NCI-H460 (cell line): ENCODE results near the gene PTPRD. TPM values are rescaled to one million over a fixed set of nuclear protein-coding genes. Genes with fewer than 3 reads are reported as not detected.
"Not testable (repeated sequence)": the region's sequence is repeated elsewhere in the genome, so short reads cannot be mapped to it uniquely, and the experiment has no call there.

ENCODE experiments used
- DNase-seq: peaks from one replicate; pipeline ENCODE4 v3.0.0-alpha.2; 2016; ENCODE audit warnings: low read depth; ENCODE audit errors: extremely low read depth
- total RNA-seq: library from RNA; depleted of rRNA; stranded (reverse); fragments of >200 nt; shearing (Covaris generic); gene quantifications from 2 replicates; pipeline ENCODE4 v1.2.3, GENCODE V29; 2014

The PTPRD gene
- total RNA-seq, 1 experiment from 2014 or later, result 45.3 TPM

DNA sequence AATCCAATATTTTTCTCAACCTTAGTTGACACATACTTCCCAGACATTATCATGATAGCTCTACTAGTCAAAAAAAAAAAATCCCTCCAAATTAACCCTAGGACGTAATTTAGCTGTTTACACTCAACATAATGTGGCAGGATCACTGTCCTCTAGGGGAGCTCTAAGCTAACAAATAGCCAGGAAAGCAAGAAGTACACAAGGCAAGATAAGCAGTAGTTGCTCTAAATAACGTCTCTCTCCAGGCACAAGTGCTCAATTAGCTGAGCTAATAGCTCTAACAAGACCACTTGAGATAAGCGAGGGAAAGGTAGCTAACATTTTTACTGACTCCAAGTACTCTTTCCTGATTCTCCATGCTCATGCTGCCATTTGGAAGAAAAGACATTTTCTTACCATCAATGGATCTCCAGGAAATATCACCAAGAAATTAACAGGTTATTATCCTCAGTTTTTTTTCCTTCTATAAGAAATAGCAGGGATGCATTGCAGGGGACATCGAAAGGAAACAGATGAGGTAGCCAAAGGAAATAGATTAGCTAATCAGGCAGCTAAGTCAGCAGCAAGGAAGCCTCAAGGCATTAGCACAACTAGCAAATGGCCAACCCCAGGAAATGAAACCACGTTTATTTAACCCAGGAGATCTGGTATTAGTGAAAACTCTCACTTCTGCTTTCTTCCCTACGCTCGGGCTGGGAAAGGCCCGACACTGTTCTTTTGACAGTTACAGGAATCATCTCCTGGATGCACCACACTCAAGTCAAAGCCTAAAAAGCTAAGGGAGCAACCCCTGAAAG, 614.1 kb downstream of the PTPRD start:
- DNase-seq, result peak; percentile 1

DNA sequence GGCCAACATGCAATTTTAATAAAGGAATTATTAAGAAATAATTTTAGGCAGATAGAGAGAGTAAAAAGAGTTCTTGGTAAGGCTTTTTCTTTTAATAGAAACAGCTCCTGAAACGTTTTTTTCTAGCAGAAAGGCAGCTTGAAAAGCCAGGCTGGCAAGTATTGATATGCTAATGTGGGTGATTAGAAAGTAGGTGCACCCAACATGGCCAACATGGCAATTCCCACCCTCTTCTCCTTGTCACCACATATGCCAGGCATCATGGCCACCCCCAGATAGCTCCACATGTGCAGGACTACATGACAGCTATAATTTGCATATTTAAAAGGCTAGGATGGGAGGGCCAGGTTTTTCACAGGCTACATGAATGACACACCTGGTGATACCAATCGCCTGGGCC, 615.2 kb downstream of the PTPRD start:
- DNase-seq, result no peak

DNA sequence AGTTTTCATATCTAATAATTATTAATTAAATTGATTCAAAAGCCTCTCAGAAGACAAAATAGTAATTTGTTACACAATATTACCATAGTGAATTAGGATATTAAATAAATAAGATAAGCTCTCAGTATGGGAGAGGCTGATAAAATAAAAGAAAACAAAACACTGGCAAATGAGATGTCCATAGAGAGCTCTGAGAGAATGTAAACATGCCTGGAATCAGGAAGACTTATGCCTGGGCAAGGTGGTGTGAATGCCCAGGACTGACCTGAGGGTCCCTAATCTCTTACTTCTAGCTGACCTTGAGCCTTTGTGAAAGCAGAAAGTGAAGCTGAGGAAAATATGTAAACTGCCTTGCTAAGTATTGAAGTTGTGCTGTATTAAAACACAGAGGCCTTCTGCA, 616.5 kb downstream of the PTPRD start:
- DNase-seq, result no peak

DNA sequence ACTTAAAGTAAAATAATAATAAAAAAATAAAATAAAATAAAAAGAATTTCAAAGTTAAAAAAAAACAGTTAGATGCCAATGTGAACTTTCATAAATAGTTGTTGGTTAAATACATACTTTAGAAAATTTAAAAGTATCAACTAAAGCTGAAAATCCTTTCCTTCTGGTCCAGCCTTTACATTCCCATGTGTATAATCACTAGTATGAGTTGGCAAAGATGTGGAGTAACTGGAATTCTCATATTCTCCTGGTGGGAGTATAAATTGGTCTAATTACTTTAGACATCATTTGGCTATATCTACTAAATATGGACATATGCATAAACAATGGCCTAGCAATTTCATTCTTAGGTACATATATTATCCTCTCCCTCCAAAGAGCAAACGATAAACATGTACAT, 619.9 kb downstream of the PTPRD start:
- no peak for DNase-seq

DNA sequence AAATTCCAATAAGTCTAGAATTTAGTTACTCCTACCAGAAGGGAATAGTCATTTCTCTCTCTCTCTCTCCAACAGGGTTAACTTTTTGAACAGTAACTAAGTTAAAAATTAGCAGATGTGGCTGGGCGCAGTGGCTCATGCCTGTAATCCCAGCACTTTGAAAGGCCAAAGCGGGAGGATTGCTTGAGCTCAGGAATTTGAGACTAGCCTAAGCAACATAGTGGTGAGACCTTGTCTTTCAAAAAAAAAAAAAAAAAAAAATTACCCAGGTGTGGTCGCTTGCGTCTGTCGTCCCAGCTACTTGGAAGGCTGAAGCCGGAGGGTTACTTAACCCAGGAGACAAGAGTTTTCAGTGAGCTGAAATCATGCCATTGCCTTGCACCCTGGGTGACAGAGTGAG, 639.7 kb downstream of the PTPRD start:
- no peak for DNase-seq

DNA sequence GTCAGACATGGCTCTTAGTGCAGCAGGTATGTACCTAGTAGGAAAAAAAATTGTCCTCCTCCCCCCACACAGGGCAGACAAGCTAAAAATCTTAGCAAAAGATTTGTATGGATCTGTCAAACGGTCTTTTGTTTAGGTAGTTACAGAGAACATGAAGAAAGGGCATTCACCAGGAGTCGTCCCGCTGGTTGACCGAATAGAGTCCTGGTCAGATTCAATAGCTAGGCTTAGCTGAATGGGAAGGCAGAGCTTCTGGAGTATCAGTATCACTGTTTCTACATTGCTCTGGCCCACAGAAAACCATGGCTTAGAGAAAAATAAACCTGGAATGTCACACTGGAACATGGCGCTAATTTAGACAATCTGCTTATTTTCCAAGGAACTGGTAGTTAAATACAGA, 642.3 kb downstream of the PTPRD start:
- DNase-seq, result no peak

DNA sequence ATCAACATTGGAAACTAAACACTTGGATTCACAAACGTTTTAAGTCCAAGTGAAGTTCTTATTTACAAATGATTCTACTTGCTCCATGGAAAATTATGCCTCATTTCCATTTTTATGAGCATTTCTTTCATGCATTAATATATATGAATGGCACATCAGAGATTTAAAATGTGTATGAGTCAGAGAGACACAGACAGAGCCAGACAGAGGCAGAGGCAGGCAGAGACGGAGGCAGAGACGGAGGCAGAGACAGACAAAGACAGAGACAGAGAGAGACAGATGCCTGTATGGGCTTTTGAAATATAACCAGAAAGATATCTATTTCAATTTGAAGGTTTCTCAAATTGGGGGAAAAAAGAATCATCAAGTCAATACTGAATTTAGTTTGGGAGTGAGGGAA, 649.0 kb downstream of the PTPRD start:
- no peak for DNase-seq

DNA sequence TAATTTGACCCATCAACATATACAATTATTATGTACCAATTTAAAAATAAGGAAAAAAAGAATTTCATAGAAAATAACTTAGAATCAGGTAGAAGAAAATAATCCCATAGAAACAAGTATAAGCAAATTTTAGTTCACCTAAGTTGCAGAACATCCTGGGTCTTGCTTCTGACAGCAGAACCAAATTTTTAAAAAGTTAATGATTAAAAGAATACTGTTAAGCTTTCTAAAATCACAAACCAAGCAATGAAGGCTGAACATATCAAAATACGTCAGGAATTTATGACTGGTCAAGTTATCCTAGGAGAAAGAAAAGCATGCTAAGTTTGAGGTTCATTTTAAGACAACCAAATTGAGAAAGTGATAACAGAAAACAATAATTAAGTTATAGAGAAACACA, 650.9 kb downstream of the PTPRD start:
- no peak for DNase-seq

DNA sequence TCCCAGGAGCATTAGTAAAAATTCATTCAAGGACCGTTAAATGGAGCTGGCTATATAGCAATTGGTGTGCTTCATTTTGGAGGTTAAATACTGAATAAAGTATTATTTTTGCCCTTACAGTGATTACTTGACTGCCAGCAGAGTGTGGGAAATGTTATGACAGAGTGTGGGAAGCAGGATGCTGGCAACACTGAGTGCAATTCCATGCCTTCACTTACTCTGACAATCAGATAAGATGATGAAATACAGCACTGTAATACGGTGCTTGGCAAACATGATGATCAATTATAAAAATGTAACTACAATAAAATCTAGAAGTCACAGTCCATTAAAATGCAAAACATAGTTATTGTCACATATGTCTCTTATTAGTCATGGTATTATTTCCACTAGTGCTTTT, 651.3 kb downstream of the PTPRD start:
- DNase-seq, result no peak

DNA sequence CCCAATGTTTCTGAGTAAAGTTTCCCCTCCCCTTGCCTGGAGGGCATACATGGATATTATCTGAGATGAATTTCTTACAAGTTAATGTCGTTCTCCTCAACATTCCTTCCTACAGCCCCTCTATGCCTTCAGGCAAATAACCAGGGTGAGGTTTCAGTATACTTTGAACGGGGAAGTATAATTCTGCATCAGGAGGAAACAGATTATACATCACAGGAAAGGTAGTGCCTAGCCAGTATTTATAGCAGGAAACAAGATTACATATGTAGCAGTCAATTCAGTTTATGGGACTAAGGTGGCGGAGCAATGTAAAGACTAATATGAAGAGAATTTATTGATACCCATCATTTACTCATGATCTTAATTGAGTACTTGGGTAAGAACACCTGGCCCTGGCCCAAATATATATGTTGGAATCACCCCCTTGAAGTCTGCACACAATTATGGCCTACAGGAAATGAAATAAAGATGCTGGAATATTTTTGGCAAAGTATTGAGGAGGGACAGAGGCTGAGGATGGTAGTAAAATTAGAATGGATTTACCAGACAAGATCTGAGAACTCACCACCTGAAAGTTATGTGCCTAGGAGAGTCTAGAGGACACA, 661.1 kb downstream of the PTPRD start:
- no peak for DNase-seq

DNA sequence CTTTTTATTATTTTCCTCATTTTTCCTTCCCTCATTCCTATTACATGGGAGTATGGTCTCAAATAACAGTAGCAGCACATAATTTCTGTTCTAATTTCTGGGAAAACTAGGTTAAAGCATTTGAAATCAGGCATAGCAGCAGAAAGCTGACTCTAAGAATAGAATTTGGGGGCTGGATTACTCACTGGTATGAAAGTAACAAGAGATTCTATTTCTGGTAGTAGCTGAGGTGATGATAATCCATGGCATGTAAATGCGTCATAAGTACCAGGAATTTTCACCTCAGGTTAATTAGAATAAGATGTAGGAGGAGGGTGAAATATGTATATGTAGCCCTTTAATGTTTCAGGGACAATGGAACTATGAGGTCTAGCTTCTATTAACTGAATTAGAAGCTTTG, 662.0 kb downstream of the PTPRD start:
- no peak for DNase-seq

DNA sequence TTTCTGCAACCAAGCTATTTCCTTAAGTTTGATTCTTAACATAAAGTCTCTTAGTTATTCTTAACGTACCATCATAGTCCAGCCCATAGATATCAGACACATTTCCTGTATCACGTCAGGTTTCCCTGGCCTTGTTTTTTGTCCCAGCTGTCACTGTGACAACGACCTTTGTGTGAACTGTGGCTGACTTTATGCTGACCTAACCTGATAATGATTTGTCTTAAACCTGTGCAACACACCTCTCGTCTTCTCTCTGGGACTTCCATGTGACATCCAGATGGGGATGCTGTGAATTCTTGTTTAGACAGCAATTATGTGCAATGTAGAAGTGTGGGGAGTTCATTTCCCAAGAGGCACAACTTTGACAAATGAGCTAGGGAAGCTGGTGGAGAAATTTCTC, 662.8 kb downstream of the PTPRD start:
- DNase-seq, result no peak

DNA sequence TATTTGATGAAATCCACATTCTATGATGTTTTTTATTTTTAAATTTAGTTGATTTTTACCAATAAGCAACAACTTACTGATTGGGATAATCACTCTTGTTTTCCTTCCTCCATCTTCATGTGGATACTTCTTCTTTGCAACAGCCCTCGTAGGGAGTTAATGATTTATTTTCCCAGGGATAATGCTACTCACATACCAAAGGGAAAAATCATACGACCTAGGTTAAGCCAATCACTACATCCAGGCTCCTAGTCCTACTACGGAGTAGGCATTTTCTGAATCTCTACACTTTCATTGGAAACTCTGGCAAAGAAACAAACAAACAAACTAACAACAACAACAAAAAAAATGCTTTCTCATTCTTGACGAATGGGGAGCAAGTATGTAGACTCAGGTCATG, 663.4 kb downstream of the PTPRD start:
- DNase-seq, result no peak

DNA sequence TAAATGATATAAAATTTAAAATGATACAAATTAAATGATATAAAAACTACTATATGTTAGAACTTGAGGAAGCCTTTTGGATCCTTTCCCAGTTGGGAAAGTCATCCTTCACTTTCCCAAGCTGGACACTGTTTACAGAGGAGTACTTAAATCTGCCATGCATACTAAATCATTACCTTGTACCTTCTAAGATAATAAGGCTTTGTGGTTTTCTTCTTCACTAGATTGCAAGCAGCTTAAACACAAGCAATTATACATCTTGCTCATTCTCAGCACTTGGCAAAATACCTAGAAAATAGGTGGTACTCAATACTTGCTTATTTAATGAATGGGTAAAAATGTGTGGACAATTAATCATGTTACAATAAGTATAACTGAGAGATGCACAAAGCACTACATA, 666.8 kb downstream of the PTPRD start:
- DNase-seq, result no peak

DNA sequence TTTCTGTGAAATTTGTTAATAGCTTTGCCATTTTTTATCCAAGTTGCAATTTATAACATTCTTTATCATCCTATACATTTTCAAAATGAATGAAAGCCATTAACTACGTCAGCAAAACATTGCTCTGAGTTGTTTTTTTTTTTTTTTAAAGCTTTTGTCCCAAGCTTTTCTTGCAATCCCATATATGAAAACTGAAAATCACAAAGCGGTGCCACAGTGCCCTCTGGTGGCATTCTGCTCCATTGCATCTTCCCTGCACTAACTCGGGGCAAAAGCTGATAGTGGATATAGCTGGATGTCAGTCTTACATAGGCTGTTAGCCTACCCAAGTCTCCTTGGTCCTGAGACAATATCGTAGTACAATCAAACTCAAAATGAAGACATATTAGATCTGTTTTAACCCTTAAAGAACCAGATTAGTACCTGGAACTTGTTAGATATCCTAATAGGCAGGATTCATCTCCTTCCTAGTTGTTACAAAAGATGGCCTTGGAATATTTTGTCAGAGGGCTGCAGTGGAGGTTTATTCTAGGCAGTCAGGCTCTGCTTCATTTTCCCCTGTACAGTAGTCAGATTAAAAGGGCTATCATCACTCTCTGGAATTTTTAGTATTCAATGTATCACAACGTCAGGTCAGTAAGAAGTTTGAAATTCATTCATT, 669.9 kb downstream of the PTPRD start:
- peak; percentile 46 for DNase-seq

DNA sequence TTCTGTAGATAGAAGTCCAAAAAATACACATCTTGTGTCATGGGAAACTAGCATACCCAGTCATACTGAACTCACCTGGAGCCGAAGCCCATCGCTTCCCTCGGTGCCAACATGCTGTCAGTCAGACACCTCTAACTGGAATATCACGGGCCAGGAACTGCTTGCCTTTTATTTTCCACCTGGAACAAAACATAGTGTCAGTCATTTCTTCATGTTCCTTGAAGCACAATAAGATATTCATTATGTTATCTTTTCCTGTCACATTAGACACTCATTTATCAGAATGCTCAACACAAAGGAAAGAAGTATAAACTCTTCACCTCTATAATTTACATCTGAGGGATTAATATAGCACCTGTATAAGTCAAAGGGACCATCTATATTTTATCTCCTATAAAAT, 674.4 kb downstream of the PTPRD start:
- DNase-seq, result no peak

DNA sequence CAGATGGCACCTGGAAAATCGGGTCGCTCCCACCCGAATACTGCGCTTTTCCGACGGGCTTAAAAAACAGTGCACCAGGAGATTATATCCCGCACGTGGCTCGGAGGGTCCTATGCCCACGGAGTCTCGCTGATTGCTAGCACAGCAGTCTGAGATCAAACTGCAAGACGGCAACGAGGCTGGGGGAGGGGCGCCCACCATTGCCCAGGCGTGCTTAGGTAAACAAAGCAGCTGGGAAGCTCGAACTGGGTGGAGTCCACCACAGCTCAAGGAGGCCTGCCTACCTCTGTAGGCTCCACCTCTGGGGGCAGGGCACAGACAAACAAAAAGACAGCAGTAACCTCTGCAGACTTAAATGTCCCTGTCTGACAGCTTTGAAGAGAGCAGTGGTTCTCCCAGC, 681.3 kb downstream of the PTPRD start:
- not testable (repeated sequence) for DNase-seq

DNA sequence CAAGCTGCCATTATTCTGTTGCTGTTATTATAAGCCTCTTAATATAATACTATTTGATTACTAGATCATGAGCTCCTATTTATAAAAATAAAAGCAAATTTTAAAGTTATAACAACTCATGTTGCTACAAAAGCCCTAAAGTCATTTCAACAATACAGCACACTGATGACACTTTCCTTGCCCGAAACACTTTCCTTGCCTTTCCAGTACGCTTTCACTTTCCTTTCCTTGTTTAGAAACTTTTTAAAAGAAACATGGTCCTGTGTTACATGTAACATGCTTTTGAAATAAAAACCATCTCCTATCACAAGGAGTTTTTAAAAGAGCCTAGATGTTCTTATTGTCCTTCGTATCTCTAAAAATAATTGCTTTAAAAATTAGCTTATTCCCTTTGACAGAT, 688.4 kb downstream of the PTPRD start:
- no peak for DNase-seq

DNA sequence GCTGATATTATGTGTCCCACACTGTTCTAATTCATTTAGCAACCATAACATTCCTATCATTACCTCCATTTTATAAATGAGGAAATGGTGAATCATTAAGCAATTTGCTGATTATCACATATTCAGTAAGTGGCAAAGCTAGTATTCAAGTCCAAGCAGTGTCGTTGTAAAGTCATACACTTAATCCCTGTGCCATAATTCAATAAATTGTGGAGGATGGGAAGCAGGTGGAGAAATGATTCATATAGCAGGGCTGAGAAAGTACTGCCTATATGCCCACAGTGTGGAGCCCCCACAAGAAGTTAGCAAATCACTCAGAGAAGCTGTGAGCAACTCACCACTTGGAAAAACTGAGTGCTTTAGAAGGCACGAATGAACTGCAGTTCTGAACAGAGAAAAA, 691.0 kb downstream of the PTPRD start:
- no peak for DNase-seq

DNA sequence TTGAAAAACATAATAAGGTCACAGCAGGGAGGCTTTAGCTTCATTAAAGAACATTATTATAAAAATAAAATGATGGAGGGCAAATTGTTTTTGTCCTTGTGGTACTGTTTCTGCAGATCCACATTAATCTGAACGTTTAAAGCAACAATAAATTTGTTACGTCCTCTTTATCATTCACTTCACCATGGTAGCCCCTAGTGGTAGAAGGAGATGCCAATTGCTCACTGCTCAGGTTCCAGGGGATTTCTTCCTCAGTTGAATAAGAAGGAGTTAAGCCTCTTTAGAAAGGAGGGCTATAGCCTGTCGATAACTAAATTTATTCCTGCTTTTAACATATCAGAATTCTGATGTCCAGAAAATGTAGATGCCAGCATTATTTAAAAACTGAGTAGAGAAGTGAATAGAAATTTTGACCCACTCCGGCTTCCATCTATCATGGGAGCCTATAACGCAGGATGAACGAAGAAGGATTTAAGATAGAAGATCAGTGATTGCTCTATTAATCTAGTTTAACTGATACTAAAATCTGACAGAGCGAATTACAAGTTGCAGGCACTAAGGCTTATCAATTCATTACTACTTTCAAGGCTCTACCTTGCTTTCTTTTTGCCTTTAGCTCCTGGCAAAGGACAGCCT, 692.3 kb downstream of the PTPRD start:
- no peak for DNase-seq

DNA sequence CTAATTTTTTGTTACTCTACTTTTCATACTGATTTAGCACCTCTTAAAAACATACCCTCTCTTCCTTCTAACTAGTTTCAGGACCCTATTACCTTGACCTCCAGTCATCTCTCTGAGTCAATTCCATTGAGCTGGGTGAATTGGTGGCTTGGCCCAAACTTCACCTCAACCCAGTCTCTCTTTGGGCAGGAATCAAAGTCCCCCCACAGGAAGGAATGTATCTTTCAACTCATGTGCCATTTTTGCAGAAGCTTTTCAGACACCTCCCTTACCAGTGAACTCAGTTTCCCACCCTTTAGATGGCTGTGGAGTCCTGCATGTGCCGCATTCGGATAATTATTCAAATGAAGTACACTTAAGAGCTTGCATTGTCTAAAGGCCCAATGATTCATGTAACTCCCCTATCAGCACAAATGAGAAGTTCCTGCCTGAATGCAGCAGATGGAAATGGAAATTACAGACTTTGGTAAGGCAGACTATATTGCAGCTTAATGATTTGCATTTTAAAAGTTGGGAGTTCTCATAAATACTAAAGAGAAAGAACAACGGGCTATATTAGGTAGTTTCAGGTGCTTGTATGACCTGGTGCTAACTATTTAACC, 693.5 kb downstream of the PTPRD start:
- DNase-seq, result no peak
